BE2C (cell line): Measurements from ENCODE around the gene THSD7A.

Experiments
- DNase-seq: peaks from one replicate; pipeline ENCODE4 v3.0.0-alpha.2; 2020
- H3K27me3 ChIP-seq: fragments of 250-450 bp; sonication (Bioruptor Pico); 2 replicates; pipeline ENCODE4 v1.5.1; 2020; ENCODE audit warnings: mild to moderate bottlenecking
- H3K36me3 ChIP-seq: fragments of 250-450 bp; sonication (Bioruptor Pico); 2 replicates; pipeline ENCODE4 v1.5.1; 2020; ENCODE audit warnings: mild to moderate bottlenecking
- H3K4me1 ChIP-seq: fragments of 250-450 bp; sonication (Bioruptor Pico); 2 replicates; pipeline ENCODE4 v1.5.1; 2020
- H3K4me3 ChIP-seq: 2 replicates; pipeline ENCODE4 v1.5.1; 2011; ENCODE audit warnings: low read depth, low read length
- H3K9me3 ChIP-seq: fragments of 250-450 bp; sonication (Bioruptor Pico); 2 replicates; pipeline ENCODE4 v1.5.1; 2020
- TF ChIP-seq, protein P1 (sequence below): IDR thresholded peaks from 2 replicates; pipeline ENCODE4 v1.5.1; 2012; ENCODE audit warnings: mild to moderate bottlenecking, low read depth, low read length

Gene THSD7A

GRCh38 chr7:11665357-11665756 lies 166.6 kb downstream of the THSD7A start:
- no peak overlapping the region for H3K4me3 ChIP-seq
- no peaks in the 10 kb centered on the region for H3K36me3 ChIP-seq
- TF ChIP-seq, protein P1, sequence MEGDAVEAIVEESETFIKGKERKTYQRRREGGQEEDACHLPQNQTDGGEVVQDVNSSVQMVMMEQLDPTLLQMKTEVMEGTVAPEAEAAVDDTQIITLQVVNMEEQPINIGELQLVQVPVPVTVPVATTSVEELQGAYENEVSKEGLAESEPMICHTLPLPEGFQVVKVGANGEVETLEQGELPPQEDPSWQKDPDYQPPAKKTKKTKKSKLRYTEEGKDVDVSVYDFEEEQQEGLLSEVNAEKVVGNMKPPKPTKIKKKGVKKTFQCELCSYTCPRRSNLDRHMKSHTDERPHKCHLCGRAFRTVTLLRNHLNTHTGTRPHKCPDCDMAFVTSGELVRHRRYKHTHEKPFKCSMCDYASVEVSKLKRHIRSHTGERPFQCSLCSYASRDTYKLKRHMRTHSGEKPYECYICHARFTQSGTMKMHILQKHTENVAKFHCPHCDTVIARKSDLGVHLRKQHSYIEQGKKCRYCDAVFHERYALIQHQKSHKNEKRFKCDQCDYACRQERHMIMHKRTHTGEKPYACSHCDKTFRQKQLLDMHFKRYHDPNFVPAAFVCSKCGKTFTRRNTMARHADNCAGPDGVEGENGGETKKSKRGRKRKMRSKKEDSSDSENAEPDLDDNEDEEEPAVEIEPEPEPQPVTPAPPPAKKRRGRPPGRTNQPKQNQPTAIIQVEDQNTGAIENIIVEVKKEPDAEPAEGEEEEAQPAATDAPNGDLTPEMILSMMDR: no peak
- H3K4me1 ChIP-seq: no peaks in the 10 kb centered on the region; the same call in 1 of the 2 replicates
- no peaks in the 10 kb centered on the region; the same call in 1 of the 2 replicates for H3K9me3 ChIP-seq
- no peak for DNase-seq
- H3K27me3 ChIP-seq: no peaks in the 10 kb centered on the region

DNA sequence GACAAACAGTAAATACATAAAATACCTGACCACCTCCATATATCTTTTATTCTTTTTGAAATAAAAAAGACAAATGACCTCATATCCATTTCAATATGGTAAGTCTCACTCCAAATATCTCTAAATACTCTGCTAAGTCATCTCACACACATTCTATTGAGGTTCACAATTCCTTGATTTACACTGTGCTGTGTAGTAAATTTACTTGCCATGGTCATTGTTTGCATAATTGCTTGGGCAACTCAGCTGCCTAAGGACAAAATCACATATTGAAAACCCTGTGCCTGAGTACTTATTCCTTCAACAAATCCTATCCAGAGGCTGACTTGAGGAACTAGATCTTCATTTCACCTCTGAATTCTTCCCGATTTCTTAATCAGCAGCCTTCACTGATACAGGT lies 176.4 kb downstream of the THSD7A start:
- DNase-seq: no peak
- peaks cover 5% of the 10 kb centered on the region; the same call in 1 of the 2 replicates for H3K4me1 ChIP-seq
- H3K9me3 ChIP-seq: no peaks in the 10 kb centered on the region
- TF ChIP-seq, protein P1: no peak
- H3K4me3 ChIP-seq: no peak overlapping the region
- H3K36me3 ChIP-seq: no peaks in the 10 kb centered on the region
- no peaks in the 10 kb centered on the region for H3K27me3 ChIP-seq

DNA sequence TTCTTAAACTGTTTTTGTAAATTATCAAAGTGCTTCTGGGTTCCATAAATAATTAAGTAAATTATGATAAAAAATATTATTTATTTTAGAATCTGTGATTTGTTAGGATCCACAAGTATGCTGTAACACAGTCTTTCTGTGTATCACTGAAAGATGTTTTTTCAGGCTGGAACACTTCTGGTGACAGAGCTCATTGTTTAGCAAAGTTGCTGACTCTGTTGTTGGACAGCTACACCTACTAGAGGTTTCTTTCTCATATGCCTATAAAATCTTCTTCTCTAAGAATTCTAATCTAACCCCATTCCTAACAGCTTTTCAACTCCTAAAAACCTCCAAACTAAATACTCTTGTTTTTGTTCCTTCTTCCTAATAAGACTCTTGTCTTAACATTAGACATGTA lies 176.8 kb downstream of the THSD7A start:
- Histone ChIP-seq H3K27me3 (no peaks in the 10 kb centered on the region), H3K4me3 (no peak overlapping the region), H3K4me1 (peaks cover 5% of the 10 kb centered on the region; the same call in 1 of the 2 replicates), H3K9me3 (no peaks in the 10 kb centered on the region), H3K36me3 (no peaks in the 10 kb centered on the region)
- no peak for DNase-seq
- TF ChIP-seq, protein P1: no peak

GRCh38 chr7:11650500-11650899 lies 181.5 kb downstream of the THSD7A start:
- no peak for DNase-seq
- TF ChIP-seq, protein P1: no peak
- H3K27me3 ChIP-seq: no peaks in the 10 kb centered on the region
- H3K36me3 ChIP-seq: no peaks in the 10 kb centered on the region
- H3K4me3 ChIP-seq: no peak overlapping the region
- no peaks in the 10 kb centered on the region for H3K4me1 ChIP-seq
- H3K9me3 ChIP-seq: no peaks in the 10 kb centered on the region

- TF ChIP-seq, protein P1: no peak
- no peaks in the 10 kb centered on the region for H3K36me3 ChIP-seq
- DNase-seq: no peak
- H3K9me3 ChIP-seq: no peaks in the 10 kb centered on the region
- no peaks in the 10 kb centered on the region for H3K4me1 ChIP-seq
- H3K27me3 ChIP-seq: no peaks in the 10 kb centered on the region
- no peak overlapping the region for H3K4me3 ChIP-seq
Observed at GRCh38 chr7:11650030-11650429, 182.0 kb downstream of the THSD7A start.

DNA sequence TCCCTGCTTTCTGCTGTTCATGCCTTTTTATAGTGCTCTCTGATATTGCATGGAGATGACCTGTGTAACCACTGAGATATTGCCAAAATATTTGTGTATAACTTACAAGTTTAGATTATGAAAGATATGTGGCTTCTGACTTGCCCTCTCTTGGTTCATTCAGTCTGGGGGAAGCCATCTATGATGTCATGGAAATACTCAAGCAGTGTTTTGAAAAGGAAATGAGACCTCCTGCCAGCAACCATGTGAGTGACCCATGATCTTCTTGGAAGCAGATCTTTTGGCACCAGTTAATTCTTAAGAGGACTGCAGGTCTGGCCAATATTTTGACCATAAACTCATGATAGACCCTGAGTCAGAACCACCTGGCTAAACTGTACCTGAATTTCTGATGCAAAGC lies 183.0 kb downstream of the THSD7A start:
- no peak for DNase-seq
- Histone ChIP-seq H3K9me3 (no peaks in the 10 kb centered on the region), H3K4me1 (no peaks in the 10 kb centered on the region), H3K4me3 (no peak overlapping the region), H3K36me3 (no peaks in the 10 kb centered on the region), H3K27me3 (no peaks in the 10 kb centered on the region)
- TF ChIP-seq, protein P1: no peak
